Naive thymus-derived CD4-positive, alpha-beta T cell (primary cell): ENCODE results near the gene DENND1A. TPM values are rescaled to one million over a fixed set of nuclear protein-coding genes. Genes with fewer than 3 reads are reported as not detected.
A peak's percentile ranks its signal among the peaks of the same experiment; 100 is the strongest.

Experiments used
- ATAC-seq: fragments of 150-1000 bp; cut with Tn5 transposase; 2 replicates; pipeline ENCODE4 v1.10.0; 2021; ENCODE audit warnings: mild to moderate bottlenecking, moderate library complexity
- CTCF ChIA-PET: fragments of 350-600 bp; sonication (Branson Sonifier 250); formaldehyde crosslinking; loops from one replicate; lab custom pipeline; 2021; ENCODE audit warnings: antibody characterized with exemption; lab: Charles Lee
- POLR2A ChIA-PET: fragments of 350-600 bp; sonication (Branson Sonifier 250); formaldehyde crosslinking; loops from one replicate; lab custom pipeline; 2021; ENCODE audit warnings: antibody characterized with exemption, inconsistent platforms; lab: Charles Lee
- DNase-seq, 9 donors: peaks; one replicate each; pipeline versions ENCODE4 v3.0.0 to v3.0.0-alpha.2; 2020 to 2022; ENCODE audit warnings: mixed read lengths in 1 of 9
- H3K27ac ChIP-seq: one replicate; pipeline ENCODE4 v1.7.0; 2013; ENCODE audit warnings: mild to moderate bottlenecking, low read depth, low read length, moderate library complexity
- H3K27me3 ChIP-seq, 2 donors: one replicate each; pipeline ENCODE4 v1.7.0; 2013; ENCODE audit warnings: low read length in 2 of 2, mild to moderate bottlenecking in 2 of 2, moderate library complexity in 2 of 2; ENCODE audit not compliant: control insufficient read depth in 2 of 2, insufficient read depth in 2 of 2
- H3K36me3 ChIP-seq, 3 experiments: 1 replicate in 2 of 3; 2 replicates in 1 of 3; pipeline ENCODE4 v1.7.0; 2013; ENCODE audit warnings: low read length in 3 of 3, mild to moderate bottlenecking in 3 of 3, moderate library complexity in 1 of 3; ENCODE audit not compliant: insufficient read depth in 3 of 3, control insufficient read depth in 2 of 3
- H3K4me1 ChIP-seq, 2 donors: one replicate each; pipeline ENCODE4 v1.7.0; 2013; ENCODE audit warnings: low read length in 2 of 2, mild to moderate bottlenecking in 2 of 2, moderate library complexity in 1 of 2; ENCODE audit not compliant: control insufficient read depth in 2 of 2, insufficient read depth in 2 of 2
- H3K4me3 ChIP-seq: 2 replicates; pipeline ENCODE4 v1.7.0; 2013; ENCODE audit warnings: mild to moderate bottlenecking, low read length
- H3K9me3 ChIP-seq, 3 experiments: 1 replicate in 2 of 3; 2 replicates in 1 of 3; pipeline ENCODE4 v1.7.0; 2013; ENCODE audit warnings: low read length in 3 of 3; ENCODE audit not compliant: control insufficient read depth in 2 of 3
- H3K27ac Mint-ChIP-seq, 9 donors: one replicate each; pipeline ENCODE4 v1.8.0; 2020 to 2022; ENCODE audit warnings: mixed read lengths in 9 of 9, mild to moderate bottlenecking in 8 of 9, moderate library complexity in 5 of 9, inconsistent platforms in 2 of 9
- H3K27me3 Mint-ChIP-seq, 5 donors: one replicate each; pipeline ENCODE4 v1.8.0; 2021 to 2022; ENCODE audit warnings: mixed read lengths in 5 of 5, mild to moderate bottlenecking in 1 of 5
- H3K36me3 Mint-ChIP-seq, 5 donors: one replicate each; pipeline ENCODE4 v1.8.0; 2020 to 2022; ENCODE audit warnings: mixed read lengths in 5 of 5, mild to moderate bottlenecking in 3 of 5, inconsistent platforms in 1 of 5
- H3K4me1 Mint-ChIP-seq, 7 donors: one replicate each; pipeline ENCODE4 v1.8.0; 2020 to 2022; ENCODE audit warnings: mixed read lengths in 7 of 7, mild to moderate bottlenecking in 3 of 7, inconsistent platforms in 1 of 7
- H3K4me3 Mint-ChIP-seq, 10 donors: one replicate each; pipeline ENCODE4 v1.8.0; 2020 to 2022; ENCODE audit warnings: mild to moderate bottlenecking in 10 of 10, mixed read lengths in 10 of 10, moderate library complexity in 6 of 10, inconsistent platforms in 2 of 10
- H3K9me3 Mint-ChIP-seq, 11 donors: one replicate each; pipeline ENCODE4 v1.8.0; 2020 to 2022; ENCODE audit warnings: mixed read lengths in 11 of 11, mild to moderate bottlenecking in 4 of 11, inconsistent platforms in 1 of 11, moderate library complexity in 1 of 11
- intact Hi-C, 2 donors: fragments of 100-400 bp; cut with micrococcal nuclease; formaldehyde crosslinking; loops; one replicate each; pipeline ENCODE4 v1.15.1; 2023
- polyA plus RNA-seq, 2 donors: library from polyadenylated mRNA; unstranded; fragments of 300-500 nt; fragmentation: Illumina TruSeq; gene quantifications; one replicate each; pipeline ENCODE4 v1.2.3, GENCODE V29; 2021
- total RNA-seq, 6 experiments: library from RNA in 5 of 6; stranded (reverse) in 5 of 6; gene quantifications; 1 replicate in 5 of 6; 2 replicates in 1 of 6; pipeline ENCODE4 v1.2.3 and lab custom pipeline; 2021 to 2026

Gene DENND1A
- total and polyA plus RNA-seq, 7 experiments from 2014 or later = 4.6 to 41.1 (median 16.5) TPM

GRCh38 chr9:123353984-123354591, 575.8 kb downstream of the DENND1A start:
- POLR2A ChIA-PET = no interaction called here
- Mint-ChIP-seq H3K4me1 (peaks cover 0 to 18% (median 11%) of the 10 kb centered on the region in 7 donors), H3K27ac (no peak overlapping the region), H3K4me3 (peak overlapping the region in 1 of 10 donors; percentile 39), H3K9me3 (no peaks in the 10 kb centered on the region), H3K36me3 (no peaks in the 10 kb centered on the region), H3K27me3 (peaks cover 0 to 11% (median 0%) of the 10 kb centered on the region in 5 donors)
- intact Hi-C loops = loop anchor here (1.0 to 10.0 kb wide), 5 partner anchors 31 to 539 kb away; no protein-coding TSS in a partner anchor
- CTCF ChIA-PET = interaction anchor here (0.6 to 1.5 kb wide), 4 partner anchors 47 to 776 kb away, joined by 3 to 5 read pairs (median 3); no protein-coding TSS in a partner anchor
- Histone ChIP-seq H3K4me3 (no peak overlapping the region), H3K27me3 (no peaks in the 10 kb centered on the region), H3K27ac (no peak overlapping the region), H3K4me1 (no peaks in the 10 kb centered on the region), H3K36me3 (no peaks in the 10 kb centered on the region), H3K9me3 (no peaks in the 10 kb centered on the region)
- DNase-seq (peak in 8 of 9 donors; percentile 24 to 66 (median 44)), ATAC-seq (peak; percentile 73)

GRCh38 chr9:123353041-123353440, 576.9 kb downstream of the DENND1A start:
- H3K4me1 Mint-ChIP-seq = peaks cover 0 to 8% (median 5%) of the 10 kb centered on the region in 7 donors
- CTCF ChIA-PET = interaction anchor here (0.9 kb wide), 1 partner anchor 42 kb away, joined by 3 read pairs; no protein-coding TSS in a partner anchor

GRCh38 chr9:123350590-123351310, 579.2 kb downstream of the DENND1A start:
- intact Hi-C loops = loop anchor here (1.0 to 10.0 kb wide), 12 partner anchors 82 to 886 kb away; partner anchors contain the start of gene STRBP (in 1 of the 2)
- Mint-ChIP-seq H3K27ac (peak overlapping the region in 1 of 9 donors; percentile 14), H3K4me1 (peaks cover 0 to 8% (median 5%) of the 10 kb centered on the region in 7 donors), H3K27me3 (peaks cover 0 to 11% (median 0%) of the 10 kb centered on the region in 5 donors), H3K4me3 (no peak overlapping the region), H3K36me3 (no peaks in the 10 kb centered on the region), H3K9me3 (no peaks in the 10 kb centered on the region)
- H3K4me3 ChIP-seq = no peak overlapping the region
- H3K27ac ChIP-seq = no peak overlapping the region
- no peaks in the 10 kb centered on the region for H3K4me1 ChIP-seq
- DNase-seq = no peak
- ChIA-PET CTCF (interaction anchor here (1.2 to 3.0 kb wide), 12 partner anchors 9 to 472 kb away, joined by 3 to 38 read pairs (median 8); no protein-coding TSS in a partner anchor), POLR2A (no interaction called here)
- ATAC-seq = no peak
- no peaks in the 10 kb centered on the region for H3K27me3 ChIP-seq
- H3K36me3 ChIP-seq = no peaks in the 10 kb centered on the region
- no peaks in the 10 kb centered on the region for H3K9me3 ChIP-seq

More at GRCh38 chr9:123353041-123353440, 576.9 kb downstream of the DENND1A start:
- no peaks in the 10 kb centered on the region for H3K27me3 ChIP-seq
- H3K4me3 Mint-ChIP-seq = no peak overlapping the region
- no peak for ATAC-seq
- no peaks in the 10 kb centered on the region for H3K36me3 Mint-ChIP-seq
- POLR2A ChIA-PET = no interaction called here
- DNase-seq = no peak
- H3K36me3 ChIP-seq = no peaks in the 10 kb centered on the region
- H3K4me3 ChIP-seq = no peak overlapping the region
- intact Hi-C loops = loop anchor here (5.0 to 10.0 kb wide), 4 partner anchors 126 to 538 kb away; no protein-coding TSS in a partner anchor
- no peaks in the 10 kb centered on the region for H3K4me1 ChIP-seq
- no peak overlapping the region for H3K27ac ChIP-seq
- no peaks in the 10 kb centered on the region for H3K9me3 Mint-ChIP-seq
- H3K27ac Mint-ChIP-seq = peak overlapping the region in 1 of 9 donors; percentile 43
- H3K27me3 Mint-ChIP-seq = peaks cover 0 to 11% (median 0%) of the 10 kb centered on the region in 5 donors
- H3K9me3 ChIP-seq = no peaks in the 10 kb centered on the region

GRCh38 chr9:123349691-123350480, 580.0 kb downstream of the DENND1A start:
- H3K4me3 ChIP-seq = no peak overlapping the region
- no peaks in the 10 kb centered on the region for H3K9me3 ChIP-seq
- peak; percentile 85 for ATAC-seq
- Mint-ChIP-seq H3K4me3 (no peak overlapping the region), H3K9me3 (no peaks in the 10 kb centered on the region), H3K4me1 (peaks cover 0 to 5% (median 4%) of the 10 kb centered on the region in 7 donors), H3K27me3 (peaks cover 0 to 9% (median 0%) of the 10 kb centered on the region in 5 donors), H3K27ac (peak overlapping the region in 2 of 9 donors; percentile 34 to 35), H3K36me3 (no peaks in the 10 kb centered on the region)
- H3K4me1 ChIP-seq = no peaks in the 10 kb centered on the region
- intact Hi-C loops = loop anchor here (1.0 to 10.0 kb wide), 15 partner anchors 82 to 1255 kb away; partner anchors contain the start of genes STRBP (in 1 of the 2) and TTLL11 (in 1 of the 2)
- POLR2A ChIA-PET = interaction anchor here (0.8 kb wide), 1 partner anchor 27 kb away, joined by 3 read pairs; no protein-coding TSS in a partner anchor
- no peaks in the 10 kb centered on the region for H3K27me3 ChIP-seq
- H3K36me3 ChIP-seq = no peaks in the 10 kb centered on the region
- peak; percentile 33 to 80 (median 65) for DNase-seq
- CTCF ChIA-PET = interaction anchor here (0.6 to 3.0 kb wide), 28 partner anchors 8 to 471 kb away, joined by 3 to 38 read pairs (median 4); no protein-coding TSS in a partner anchor
- H3K27ac ChIP-seq = no peak overlapping the region

GRCh38 chr9:123349033-123349432, 580.9 kb downstream of the DENND1A start:
- ChIA-PET CTCF (interaction anchor here (0.7 to 3.0 kb wide), 17 partner anchors 9 to 470 kb away, joined by 3 to 38 read pairs (median 5); no protein-coding TSS in a partner anchor), POLR2A (interaction anchor here (0.7 to 1.1 kb wide), 3 partner anchors 10 to 26 kb away, joined by 3 to 6 read pairs (median 3); no protein-coding TSS in a partner anchor)
- DNase-seq (no peak), ATAC-seq (no peak)
- Histone ChIP-seq H3K9me3 (no peaks in the 10 kb centered on the region), H3K27ac (no peak overlapping the region), H3K4me1 (no peaks in the 10 kb centered on the region), H3K36me3 (no peaks in the 10 kb centered on the region), H3K4me3 (no peak overlapping the region), H3K27me3 (no peaks in the 10 kb centered on the region)
- Mint-ChIP-seq H3K4me3 (no peak overlapping the region), H3K9me3 (no peaks in the 10 kb centered on the region), H3K4me1 (peaks cover 0 to 5% (median 2%) of the 10 kb centered on the region in 7 donors), H3K27ac (no peak overlapping the region), H3K36me3 (no peaks in the 10 kb centered on the region), H3K27me3 (peaks cover 0 to 9% (median 0%) of the 10 kb centered on the region in 5 donors)
- intact Hi-C loops = loop anchor here (2.0 to 10.0 kb wide), 3 partner anchors 358 to 1254 kb away; partner anchors contain the start of gene TTLL11 (in 1 of the 2)
